Measurements from ENCODE around the gene HOXC11.

HOXC11 gene

GRCh38 chr12:53991077-53991460, 18.1 kb downstream of the HOXC11 start:
- DNase-seq (ENCODE audit: low spot score): no peak

DNA sequence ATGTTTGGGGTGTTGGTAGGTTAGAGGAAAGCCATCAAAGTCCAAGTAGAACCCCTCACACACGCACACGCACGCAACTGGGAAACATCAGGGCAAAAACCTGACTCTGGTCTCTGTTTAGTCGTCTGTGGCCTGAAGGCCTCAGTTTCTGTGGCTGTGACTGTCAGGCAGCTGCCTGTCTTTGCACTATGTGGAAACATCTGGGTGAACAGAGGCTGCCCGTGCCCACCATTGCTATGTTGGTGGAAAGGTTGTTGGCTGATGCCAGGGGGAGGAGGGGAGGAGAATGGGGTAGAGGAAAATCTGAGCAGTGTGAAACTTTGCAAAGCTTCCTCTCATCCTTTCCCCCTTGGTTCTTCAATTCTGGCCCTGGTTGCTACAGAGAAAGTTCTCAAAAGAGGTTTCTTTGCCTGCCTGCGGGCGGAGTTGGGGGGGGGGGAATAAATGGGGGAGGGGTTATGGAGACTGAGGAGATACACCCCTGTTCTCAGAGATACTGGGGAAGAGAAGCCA, 19.5 kb downstream of the HOXC11 start:
- in situ Hi-C loops (cut with MboI; ENCODE audit: low sequenced_read_pairs, unreplicated experiment): no loop called here
- TF ChIP-seq CTCF (IDR thresholded peaks at IDR 0.05; ENCODE audit: borderline replicate concordance, control extremely low read depth, extremely low read depth, insufficient read depth, missing control alignments): no peak
- no peak for DNase-seq (ENCODE audit: low spot score)

More at GRCh38 chr12:53991077-53991460, 18.1 kb downstream of the HOXC11 start:
- in situ Hi-C loops (cut with MboI; ENCODE audit: low sequenced_read_pairs, unreplicated experiment): no loop called here
- TF ChIP-seq CTCF (IDR thresholded peaks at IDR 0.05; ENCODE audit: borderline replicate concordance, control extremely low read depth, extremely low read depth, insufficient read depth, missing control alignments): no peak

DNA sequence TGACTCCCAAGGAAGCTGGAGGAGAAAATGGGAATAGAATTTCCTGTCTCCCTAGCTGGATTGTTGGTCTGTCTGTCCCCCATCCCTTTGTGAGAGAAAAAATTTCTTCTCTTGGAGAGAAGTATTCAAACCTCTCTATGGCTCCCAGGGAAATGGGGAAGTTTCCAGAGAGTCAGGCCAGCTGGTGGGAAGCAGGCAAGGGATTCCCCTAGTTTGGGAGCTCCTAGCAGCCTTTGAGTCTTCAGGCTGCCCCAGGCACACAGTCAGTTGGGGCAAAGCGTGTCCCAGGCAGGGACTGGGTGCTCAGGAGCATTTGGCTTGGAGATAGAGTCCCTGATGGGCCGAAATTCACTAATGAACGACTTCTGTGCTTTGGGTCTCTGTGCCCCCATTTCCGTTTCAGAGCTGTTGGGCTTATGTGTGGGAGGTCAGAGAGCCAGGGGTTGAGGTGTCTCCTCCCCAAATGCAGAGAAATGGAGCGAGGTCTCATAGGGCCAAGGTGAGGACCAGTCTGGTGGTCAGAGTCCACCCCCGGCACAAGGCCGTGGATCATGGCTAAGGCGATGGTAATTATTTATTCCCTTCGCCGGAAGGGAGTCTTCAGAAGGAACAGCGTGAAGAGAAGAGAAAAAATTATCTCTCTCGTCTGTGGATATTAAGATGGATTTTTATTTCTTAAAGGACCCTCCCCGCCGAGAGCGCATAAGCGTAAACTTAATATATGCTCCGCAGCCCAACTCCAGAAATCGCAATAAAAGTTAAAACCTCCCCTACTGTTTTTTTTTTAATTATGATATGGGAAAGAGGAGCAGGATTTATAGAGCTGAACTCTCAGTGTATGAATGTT, 20.5 kb downstream of the HOXC11 start:
- DNase-seq (ENCODE audit: low spot score): no peak
- in situ Hi-C loops (cut with MboI; ENCODE audit: low sequenced_read_pairs, unreplicated experiment): no loop called here
- no peak for TF ChIP-seq CTCF (IDR thresholded peaks at IDR 0.05; ENCODE audit: borderline replicate concordance, control extremely low read depth, extremely low read depth, insufficient read depth, missing control alignments)

DNA sequence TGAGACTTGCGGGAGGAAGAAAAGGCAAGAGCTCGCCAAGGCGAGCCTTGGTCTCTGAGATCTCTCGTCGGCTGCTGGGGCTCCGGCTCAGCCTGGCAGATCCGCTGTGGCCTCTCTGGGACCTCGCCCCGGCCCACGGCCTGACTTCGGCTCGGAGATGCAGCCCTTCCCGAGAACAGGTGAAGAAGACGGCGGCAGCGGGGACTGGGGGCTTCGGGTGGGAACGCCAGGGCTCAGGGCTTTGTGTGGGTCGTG, 21.0 kb downstream of the HOXC11 start:
- in situ Hi-C loops (cut with MboI; ENCODE audit: low sequenced_read_pairs, unreplicated experiment): no loop called here
- DNase-seq (ENCODE audit: low spot score): no peak
- TF ChIP-seq CTCF (IDR thresholded peaks at IDR 0.05; ENCODE audit: borderline replicate concordance, control extremely low read depth, extremely low read depth, insufficient read depth, missing control alignments): no peak

GRCh38 chr12:53994264-53995001, 21.5 kb downstream of the HOXC11 start:
- in situ Hi-C loops (cut with MboI; ENCODE audit: low sequenced_read_pairs, unreplicated experiment): no loop called here
- TF ChIP-seq CTCF (IDR thresholded peaks at IDR 0.05; ENCODE audit: borderline replicate concordance, control extremely low read depth, extremely low read depth, insufficient read depth, missing control alignments): no peak
- DNase-seq (ENCODE audit: low spot score): no peak

DNA sequence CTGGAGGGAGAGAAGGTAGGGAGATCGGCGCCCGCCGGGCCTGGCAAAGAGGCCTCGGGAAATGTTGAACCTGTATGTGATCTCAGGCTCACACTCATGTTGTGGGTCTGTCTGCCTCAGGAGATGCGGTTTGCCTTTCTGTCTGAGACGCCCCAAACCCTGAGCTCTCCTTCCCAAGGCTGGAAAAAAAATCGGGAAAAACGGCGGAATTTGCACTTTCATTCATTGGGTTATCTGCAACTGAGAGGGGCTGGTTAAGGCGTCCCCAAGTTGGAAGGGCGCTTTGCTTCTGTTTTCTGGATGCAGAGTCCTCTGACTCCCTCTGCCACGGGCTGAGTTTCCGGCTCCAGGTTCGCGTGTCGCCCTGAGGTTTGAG, 22.1 kb downstream of the HOXC11 start:
- no peak for DNase-seq (ENCODE audit: low spot score)
- in situ Hi-C loops (cut with MboI; ENCODE audit: low sequenced_read_pairs, unreplicated experiment): no loop called here
- no peak for TF ChIP-seq CTCF (IDR thresholded peaks at IDR 0.05; ENCODE audit: borderline replicate concordance, control extremely low read depth, extremely low read depth, insufficient read depth, missing control alignments)

Data from GM13976 (cell line).